ENCODE data around the gene PDHB.

The PDHB gene

DNA sequence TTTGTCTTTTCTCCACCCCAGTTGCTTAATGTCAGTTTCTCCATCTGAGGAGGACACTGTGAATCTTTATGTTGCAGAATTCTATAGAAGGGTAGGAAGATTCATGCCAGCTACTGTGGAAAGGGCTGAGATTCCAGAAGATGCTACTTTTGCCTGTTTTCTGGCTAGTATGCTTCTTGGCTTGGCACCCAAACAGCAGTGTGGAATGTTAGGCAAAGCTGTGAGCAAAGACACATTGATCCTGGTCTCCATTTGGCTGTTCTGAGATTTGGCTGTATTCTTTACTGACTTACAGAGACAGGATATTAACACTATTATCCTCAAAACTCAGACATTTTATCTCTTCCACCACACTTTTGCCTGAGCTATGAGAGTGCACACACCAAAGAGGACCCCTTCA is 39.3 kb downstream of the PDHB start:
- DNase-seq: no peak

- no peak for DNase-seq
Observed at GRCh38 chr3:58392181-58392580, 41.5 kb downstream of the PDHB start.

- no peak for DNase-seq
Observed at GRCh38 chr3:58391156-58391865, 42.3 kb downstream of the PDHB start.

DNA sequence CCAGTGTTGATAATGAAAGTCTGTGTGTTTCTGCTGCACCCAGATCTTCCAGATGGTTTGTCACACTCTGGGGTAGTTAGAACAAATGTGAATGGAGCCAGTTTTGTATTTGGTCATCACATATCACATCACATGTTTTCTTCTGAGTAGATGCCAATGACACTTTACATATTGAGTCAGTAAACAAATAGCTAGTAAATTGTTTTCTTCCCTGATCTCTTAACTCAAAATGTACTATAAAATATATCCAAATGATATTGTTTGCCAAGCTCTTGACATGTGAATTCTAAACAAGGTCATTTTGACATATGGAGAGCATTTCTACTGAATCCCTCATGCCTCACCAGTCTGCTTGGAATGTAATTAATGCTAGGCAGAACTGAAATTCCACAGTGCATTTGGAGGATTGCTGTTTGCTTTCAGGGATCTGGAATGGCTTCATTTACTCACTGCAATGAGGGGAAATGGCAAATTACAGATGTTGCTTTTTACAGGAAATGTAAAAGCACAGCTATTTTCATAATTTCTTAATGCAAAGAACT is 45.0 kb downstream of the PDHB start:
- DNase-seq: no peak

DNA sequence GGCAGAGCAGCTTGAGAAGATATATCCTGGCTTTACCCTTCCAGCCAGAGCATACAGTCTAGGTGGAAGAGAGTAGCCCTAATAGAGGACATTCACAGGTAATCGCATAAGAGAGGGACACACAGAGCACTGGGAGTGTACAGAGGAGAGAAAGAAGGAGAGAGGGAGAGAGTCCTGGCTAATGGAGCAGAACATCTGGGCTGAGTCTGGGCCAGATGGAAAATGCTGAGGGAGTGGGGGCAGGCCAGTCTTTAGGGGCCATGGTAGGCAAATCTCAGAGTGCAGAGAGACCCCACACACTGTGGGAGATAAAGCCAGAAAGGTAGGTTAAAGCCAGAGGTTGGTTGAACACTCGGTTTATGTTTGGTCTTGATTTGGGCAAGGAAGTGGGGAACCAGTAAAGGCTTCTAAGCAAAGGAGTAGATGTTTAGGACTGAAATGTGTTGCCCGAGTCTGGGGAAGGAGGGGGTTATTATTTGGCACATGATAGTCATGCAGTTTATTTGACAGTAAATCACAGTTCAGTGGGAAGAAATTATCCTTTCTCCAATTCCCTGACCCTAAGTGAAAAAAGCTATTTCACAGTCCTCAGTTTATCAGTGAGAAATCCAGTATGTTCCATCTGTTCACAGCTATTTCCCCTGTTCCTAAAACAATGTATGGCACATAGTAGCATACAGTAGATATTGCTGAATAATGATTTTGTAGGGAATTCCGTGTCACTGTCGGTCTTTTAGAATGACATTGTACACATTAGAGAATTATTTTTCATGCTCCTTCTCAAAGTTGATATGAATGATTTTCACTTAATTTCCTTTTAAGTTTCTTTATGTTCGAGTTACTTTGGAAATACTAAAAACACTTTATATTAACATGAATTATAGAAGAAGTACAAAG is 45.7 kb downstream of the PDHB start:
- DNase-seq: no peak

DNA sequence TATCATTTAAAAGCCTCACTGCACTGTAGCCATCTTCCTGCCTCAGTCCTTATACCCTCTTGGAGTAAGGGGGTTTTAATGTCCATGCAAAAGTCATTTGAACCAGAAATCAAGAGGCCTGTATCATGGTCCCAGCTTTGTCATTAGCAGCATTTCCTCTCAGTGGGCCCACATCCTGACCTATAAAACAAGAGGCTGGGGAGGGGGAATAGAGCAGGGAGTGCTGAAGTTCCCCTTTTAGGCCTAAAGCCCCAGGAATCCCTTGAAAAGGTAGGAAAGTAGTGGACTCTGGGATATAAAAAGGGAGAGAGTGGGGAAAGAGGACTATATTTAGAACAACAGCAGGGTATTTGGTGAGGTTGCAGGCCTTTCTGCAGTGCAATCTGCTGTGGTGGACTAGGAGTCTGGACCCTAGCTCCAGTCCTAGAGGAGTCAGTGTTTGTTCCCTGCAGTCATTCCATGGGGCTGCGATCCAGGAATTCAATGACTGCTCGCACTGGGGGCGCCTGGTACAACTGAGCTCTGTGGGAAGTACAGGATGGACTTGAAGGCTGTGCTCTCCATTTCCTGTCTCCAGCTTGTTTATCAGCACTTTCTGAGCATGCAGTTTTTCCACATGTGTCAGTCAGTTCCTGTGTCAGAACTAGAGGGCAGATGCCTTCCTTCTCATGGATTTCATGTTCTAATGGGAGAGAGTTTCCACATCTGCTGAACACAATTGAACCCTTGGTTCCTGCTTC is 46.8 kb downstream of the PDHB start:
- no peak for DNase-seq

DNA sequence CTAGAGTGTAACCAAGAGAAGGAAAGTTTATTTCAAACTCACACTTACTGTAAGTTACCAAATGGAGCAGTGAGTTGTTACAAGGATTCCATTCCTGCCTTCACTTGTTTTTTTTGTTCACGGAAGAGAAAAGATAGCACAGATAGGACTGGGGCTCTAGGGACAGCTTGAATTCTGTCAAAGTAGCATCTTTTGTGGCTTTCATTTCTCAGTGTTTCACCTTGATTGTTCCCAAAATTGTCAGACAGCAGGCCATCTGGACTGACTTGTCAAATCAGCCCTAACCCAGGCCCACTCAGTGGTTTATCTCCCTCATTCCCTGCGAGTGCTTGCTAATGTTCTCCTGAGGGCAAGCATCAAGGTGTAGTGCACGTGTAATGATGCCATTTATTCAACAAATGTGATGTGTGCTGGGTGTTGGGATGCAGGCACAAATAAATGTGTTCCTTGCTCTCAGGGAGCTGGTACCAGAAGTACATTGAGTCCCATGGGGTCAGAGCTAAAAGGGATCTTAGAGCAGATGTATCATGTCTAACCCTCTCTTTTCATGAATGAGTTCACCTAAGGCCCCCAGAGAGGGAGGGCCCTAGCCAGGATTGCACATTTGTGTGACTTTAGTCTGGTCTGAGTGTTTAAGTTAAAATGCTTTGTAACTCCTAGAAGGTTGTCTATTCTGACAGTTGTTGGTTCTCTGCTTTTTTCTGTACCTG is 49.1 kb downstream of the PDHB start:
- DNase-seq: no peak

DNA sequence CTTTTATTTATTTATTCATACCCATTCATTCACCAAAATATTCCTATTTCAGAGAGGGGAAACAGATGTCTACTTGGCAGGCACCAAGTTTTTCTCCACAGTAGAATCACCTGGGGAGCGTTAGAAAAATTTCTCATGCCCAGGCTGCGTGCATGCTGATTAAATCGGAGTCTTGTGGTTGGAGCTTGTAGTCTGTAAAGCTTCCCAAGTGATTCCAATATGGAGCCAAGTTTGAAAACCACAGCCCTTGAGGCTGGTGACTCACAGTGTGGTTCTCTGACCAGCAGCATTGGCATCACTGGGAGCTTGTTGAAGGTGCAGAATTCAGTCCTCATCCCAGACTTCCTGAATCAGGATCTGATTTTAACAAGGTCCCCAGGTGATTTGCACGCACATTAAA is 49.7 kb downstream of the PDHB start:
- no peak for DNase-seq

GRCh38 chr3:58383476-58383875 is 50.2 kb downstream of the PDHB start:
- DNase-seq: no peak

GRCh38 chr3:58379351-58380073 is 54.1 kb downstream of the PDHB start:
- no peak for DNase-seq

- DNase-seq: no peak
Observed at GRCh38 chr3:58377750-58378149, 55.9 kb downstream of the PDHB start.

All from stimulated activated CD4-positive, alpha-beta T cell treated with anti-CD3 and anti-CD28 coated beads, Interleukin-4, amount 100 ng/mL, for 24 hours (primary cell).